Smooth muscle cell (in vitro differentiated cells): ENCODE measurements around the gene KIAA0825. TPM values are rescaled to one million over a fixed set of nuclear protein-coding genes. Genes with fewer than 3 reads are reported as not detected.

ENCODE experiments used
- DNase-seq: peaks from one replicate; lab custom pipeline; 2025; ENCODE audit not compliant: unreplicated experiment; lab: John Stamatoyannopoulos, UW
- H2AFZ ChIP-seq: fragments of 200-600 bp; sonication (generic); 2 replicates; pipeline ENCODE4 v1.6.0; 2016; ENCODE audit warnings: antibody characterized with exemption, low read depth, mild to moderate bottlenecking
- H3F3A ChIP-seq: fragments of 200-600 bp; sonication (generic); 2 replicates; pipeline ENCODE4 v1.6.0; 2017; ENCODE audit warnings: antibody characterized with exemption, low read depth
- H3K27ac ChIP-seq: fragments of 200-600 bp; sonication (generic); 2 replicates; pipeline ENCODE4 v1.5.1; 2016; ENCODE audit warnings: low read depth, mild to moderate bottlenecking
- H3K27me3 ChIP-seq: fragments of 200-600 bp; sonication (generic); 2 replicates; pipeline ENCODE4 v1.6.1; 2016; ENCODE audit warnings: low read depth, mild to moderate bottlenecking
- H3K36me3 ChIP-seq: fragments of 200-600 bp; sonication (generic); 2 replicates; pipeline ENCODE4 v1.5.1; 2016; ENCODE audit warnings: low read depth
- H3K4me1 ChIP-seq: fragments of 200-600 bp; sonication (generic); 2 replicates; pipeline ENCODE4 v1.5.1; 2016; ENCODE audit warnings: low read depth
- H3K4me2 ChIP-seq: fragments of 200-600 bp; sonication (generic); 2 replicates; pipeline ENCODE4 v1.6.0; 2016; ENCODE audit warnings: mild to moderate bottlenecking
- H3K4me3 ChIP-seq: fragments of 200-600 bp; sonication (generic); 2 replicates; pipeline ENCODE4 v1.5.1; 2016; ENCODE audit warnings: mild to moderate bottlenecking
- H3K79me2 ChIP-seq: fragments of 200-600 bp; sonication (generic); 2 replicates; pipeline ENCODE4 v1.6.0; 2016; ENCODE audit warnings: low read depth, mild to moderate bottlenecking
- H3K9ac ChIP-seq: fragments of 200-600 bp; sonication (generic); 2 replicates; pipeline ENCODE4 v1.6.0; 2016; ENCODE audit warnings: low read depth
- H3K9me3 ChIP-seq: fragments of 200-600 bp; sonication (generic); replicated peaks from 2 replicates; pipeline ENCODE4 v1.5.1; 2016; ENCODE audit warnings: low read depth
- H4K20me1 ChIP-seq: fragments of 200-600 bp; sonication (generic); 2 replicates; pipeline ENCODE4 v1.6.0; 2016; ENCODE audit warnings: low read depth
- CTCF ChIP-seq: fragments of 200-600 bp; sonication (generic); IDR thresholded peaks from 2 replicates; pipeline ENCODE4 v1.5.1; 2017; ENCODE audit warnings: borderline replicate concordance, mild to moderate bottlenecking, antibody characterized with exemption; ENCODE audit not compliant: insufficient read depth, poor library complexity, severe bottlenecking
- WGBS: methylation state at CpG from one replicate; pipeline ENCODE4 v1.1.7; 2016; ENCODE audit warnings: low lambda C conversion rate; 5-methylcytosine and 5-hydroxymethylcytosine counted together
- polyA plus RNA-seq: library from polyadenylated mRNA; unstranded; fragments of >200 nt; fragmentation: Nextera tagmentation; extraction: Ambion mirVana; gene quantifications from 2 replicates; pipeline ENCODE4 v1.2.1, GENCODE V29; 2016
- total RNA-seq: library from RNA; depleted of rRNA; stranded (reverse); fragments of >200 nt; gene quantifications from 2 replicates; pipeline ENCODE4 v1.2.3, GENCODE V29; 2014

The KIAA0825 gene
- total and polyA plus RNA-seq, 2 experiments from 2014 or later: 1.3 to 3.1 TPM

- Histone ChIP-seq H3K27ac (no peak overlapping the region), H3K4me1 (no peaks in the 10 kb centered on the region), H3K27me3 (no peaks in the 10 kb centered on the region), H2AFZ (no peak overlapping the region), H3K36me3 (no peaks in the 10 kb centered on the region), H3K79me2 (no peaks in the 10 kb centered on the region), H3K9ac (no peak overlapping the region), H4K20me1 (no peaks in the 10 kb centered on the region), H3F3A (no peaks in the 10 kb centered on the region), H3K4me2 (no peak overlapping the region), H3K4me3 (no peak overlapping the region), H3K9me3 (no peaks in the 10 kb centered on the region)
- 58% methylated on average over 1 of the region's 1 CpG for WGBS
- no peak for TF ChIP-seq CTCF
- DNase-seq: no peak
Observed at GRCh38 chr5:94391996-94392395, 226.4 kb downstream of the KIAA0825 start.

GRCh38 chr5:94389515-94389899, 228.9 kb downstream of the KIAA0825 start:
- Histone ChIP-seq H2AFZ (no peak overlapping the region), H3K4me3 (no peak overlapping the region), H3F3A (no peaks in the 10 kb centered on the region), H3K79me2 (no peaks in the 10 kb centered on the region), H3K9ac (no peak overlapping the region), H3K4me2 (no peak overlapping the region), H4K20me1 (no peaks in the 10 kb centered on the region), H3K36me3 (no peaks in the 10 kb centered on the region), H3K27ac (no peak overlapping the region), H3K9me3 (no peaks in the 10 kb centered on the region), H3K4me1 (no peaks in the 10 kb centered on the region), H3K27me3 (no peaks in the 10 kb centered on the region)
- TF ChIP-seq CTCF: no peak
- DNase-seq: no peak

DNA sequence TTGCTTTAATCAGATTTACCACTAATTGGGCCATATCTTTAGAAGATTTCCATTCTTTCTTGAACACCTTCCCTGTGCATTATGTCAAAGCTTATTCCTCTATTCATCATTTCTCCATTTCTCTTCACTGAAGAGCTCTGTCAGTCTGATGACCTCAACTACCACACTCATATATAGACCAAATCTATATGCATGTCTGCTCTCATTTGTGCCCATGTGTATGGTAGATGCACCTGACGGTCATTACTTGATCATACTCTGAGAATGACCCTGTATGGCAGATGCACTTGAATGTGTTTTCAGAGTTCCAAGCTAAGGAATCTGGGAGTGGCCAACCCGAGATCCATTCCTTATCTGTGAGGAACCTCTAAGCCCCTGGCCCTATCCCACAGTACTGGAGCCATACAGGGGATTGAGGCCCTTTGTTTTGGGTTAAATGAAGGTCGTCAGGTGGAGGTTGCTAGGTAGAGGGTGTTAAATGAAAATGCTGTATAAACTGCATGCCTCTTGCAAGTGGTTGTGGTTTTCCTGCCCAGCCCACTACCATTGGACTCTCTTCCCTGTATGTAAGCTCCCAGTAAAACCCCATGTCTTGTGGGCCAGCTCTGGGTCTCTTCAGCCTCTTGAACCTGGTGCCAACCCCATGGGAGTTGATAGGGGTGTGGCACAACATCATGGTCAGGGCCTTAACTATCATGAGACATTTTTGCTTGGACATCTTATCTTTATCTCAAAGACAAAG, 229.5 kb downstream of the KIAA0825 start:
- no peak for DNase-seq
- Histone ChIP-seq H3K4me2 (no peak overlapping the region), H3K9me3 (no peaks in the 10 kb centered on the region), H3K4me1 (no peaks in the 10 kb centered on the region), H3K36me3 (no peaks in the 10 kb centered on the region), H4K20me1 (no peaks in the 10 kb centered on the region), H3F3A (no peaks in the 10 kb centered on the region), H3K27ac (no peak overlapping the region), H3K4me3 (no peak overlapping the region), H3K79me2 (no peaks in the 10 kb centered on the region), H3K9ac (no peak overlapping the region), H3K27me3 (no peaks in the 10 kb centered on the region), H2AFZ (no peak overlapping the region)
- TF ChIP-seq CTCF: no peak
- 84% methylated on average over 3 of the region's 3 CpGs for WGBS

DNA sequence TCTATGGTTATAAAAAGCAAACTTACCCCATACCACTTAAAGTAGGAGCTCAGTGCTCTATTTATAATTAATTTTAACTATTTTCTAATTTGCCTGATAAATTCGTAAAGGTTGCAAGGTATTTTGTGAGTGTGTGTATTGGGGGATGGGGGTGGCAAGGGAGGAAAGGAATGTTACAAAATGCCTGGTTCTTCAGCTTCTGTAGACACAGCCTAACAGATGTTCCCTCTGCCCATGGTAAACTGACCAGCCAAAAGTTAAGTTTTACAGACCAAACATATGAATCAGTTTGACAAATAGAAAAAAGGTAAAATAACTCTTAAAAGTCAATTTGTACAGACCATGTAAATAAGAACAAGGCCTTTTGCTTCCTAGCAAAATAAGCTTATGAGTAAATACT, 232.6 kb downstream of the KIAA0825 start:
- DNase-seq: no peak
- no peak overlapping the region for H3K4me3 ChIP-seq
- TF ChIP-seq CTCF: no peak

More for the DNA sequence above, 232.6 kb downstream of the KIAA0825 start:
- Histone ChIP-seq H3K27ac (no peak overlapping the region), H3K27me3 (no peaks in the 10 kb centered on the region), H4K20me1 (no peaks in the 10 kb centered on the region), H3F3A (no peaks in the 10 kb centered on the region), H3K36me3 (no peaks in the 10 kb centered on the region), H3K4me1 (no peaks in the 10 kb centered on the region), H2AFZ (no peak overlapping the region), H3K9me3 (no peaks in the 10 kb centered on the region), H3K79me2 (no peaks in the 10 kb centered on the region), H3K4me2 (no peak overlapping the region), H3K9ac (no peak overlapping the region)
- 56% methylated on average over 1 of the region's 1 CpG for WGBS
